GM12878 (cell line): ENCODE measurements around the gene DOCK9. TPM values are rescaled to one million over a fixed set of nuclear protein-coding genes. Genes with fewer than 3 reads are reported as not detected.

Source experiments
- ATAC-seq: fragments of 200-7000 bp; cut with Tn5 transposase; 3 replicates; pipeline ENCODE4 v1.9.1; 2020; ENCODE audit warnings: mild to moderate bottlenecking, moderate library complexity
- BruUV-seq: library from RNA; stranded (reverse); fragments of 400-500 nt; replicated peaks from 2 replicates; lab custom pipeline; 2021; lab: Mats Ljungman, UMichigan
- CTCF ChIA-PET: fragments of 300-600 bp; sonication (Branson Sonifier 250); formaldehyde crosslinking; extraction: SDS; loops from one replicate; lab custom pipeline; 2021; ENCODE audit warnings: inconsistent platforms; lab: Yijun Ruan, JAX
- POLR2A ChIA-PET: fragments of 350-600 bp; formaldehyde crosslinking; extraction: SDS; loops from one replicate; lab custom pipeline; 2021; ENCODE audit warnings: inconsistent platforms; lab: Charles Lee
- RAD21 ChIA-PET: fragments of 300-600 bp; sonication (Branson Sonifier 250); formaldehyde crosslinking; loops from one replicate; lab custom pipeline; 2023; ENCODE audit warnings: antibody characterized with exemption; ENCODE audit not compliant: unreplicated experiment; lab: Charles Lee
- SMC1A ChIA-PET: fragments of 300-600 bp; sonication (Branson Sonifier 250); formaldehyde crosslinking; loops from one replicate; lab custom pipeline; 2023; ENCODE audit not compliant: unreplicated experiment, uncharacterized antibody; lab: Charles Lee
- DNase-seq: peaks from one replicate; pipeline ENCODE4 v3.0.0-alpha.2; 2011; ENCODE audit warnings: low read depth, low spot score
- FAIRE-seq: peaks from 3 replicates; lab custom pipeline; 2011; peaks lifted over from hg19 to GRCh38; lab: Jason Lieb, UNC
- H2AFZ ChIP-seq: 2 replicates; pipeline ENCODE4 v1.6.0; 2011; ENCODE audit warnings: low read depth, low read length, control low read depth; ENCODE audit not compliant: control insufficient read depth
- H3K27ac ChIP-seq: 2 replicates; pipeline ENCODE4 v1.5.1; 2011; ENCODE audit warnings: control low read depth; ENCODE audit not compliant: control insufficient read depth, insufficient read depth
- H3K27me3 ChIP-seq, 2 experiments: replicated peaks in 1 of 2; 2 replicates each; pipeline versions ENCODE4 v1.6.0 to v1.6.1; 2011; ENCODE audit warnings: low read length in 1 of 2; ENCODE audit not compliant: control insufficient read depth in 2 of 2, insufficient read depth in 2 of 2
- H3K36me3 ChIP-seq, 2 experiments: 2 replicates each; pipeline ENCODE4 v1.5.1; 2011; ENCODE audit warnings: low read length in 1 of 2; ENCODE audit not compliant: control insufficient read depth in 2 of 2, insufficient read depth in 2 of 2
- H3K4me1 ChIP-seq: 2 replicates; pipeline ENCODE4 v1.6.1; 2011; ENCODE audit warnings: mild to moderate bottlenecking, low read length, moderate library complexity, mixed read lengths; ENCODE audit not compliant: control insufficient read depth, insufficient read depth
- H3K4me2 ChIP-seq: 2 replicates; pipeline ENCODE4 v1.6.0; 2011; ENCODE audit warnings: control low read depth; ENCODE audit not compliant: control insufficient read depth, insufficient read depth
- H3K4me3 ChIP-seq: fragments of 200-600 bp; sonication (generic); 2 replicates; pipeline ENCODE4 v1.5.1; 2016
- H3K79me2 ChIP-seq: 2 replicates; pipeline ENCODE4 v1.6.0; 2011; ENCODE audit warnings: low read length; ENCODE audit not compliant: control insufficient read depth, insufficient read depth
- H3K9ac ChIP-seq: 2 replicates; pipeline ENCODE4 v1.8.0; 2011; ENCODE audit warnings: low read length, control low read depth, mixed read lengths; ENCODE audit not compliant: control insufficient read depth, insufficient read depth
- H3K9me3 ChIP-seq: replicated peaks from 3 replicates; pipeline ENCODE4 v1.5.1; 2011; ENCODE audit warnings: mild to moderate bottlenecking, low read length; ENCODE audit not compliant: control insufficient read depth, insufficient read depth
- H4K20me1 ChIP-seq: 2 replicates; pipeline ENCODE4 v1.6.0; 2011; ENCODE audit not compliant: control insufficient read depth, insufficient read depth
- CBX5 ChIP-seq: sonication (generic); IDR thresholded peaks from 2 replicates; pipeline ENCODE4 v1.6.1; 2016; ENCODE audit warnings: low read depth, moderate library complexity, mild to moderate bottlenecking, inconsistent platforms
- CHD2 ChIP-seq: IDR thresholded peaks from 2 replicates; pipeline ENCODE4 v1.6.1; 2011; ENCODE audit warnings: low read depth, low read length, improper control_type of control experiment, borderline replicate concordance
- EED ChIP-seq: sonication (generic); IDR thresholded peaks from 2 replicates; pipeline ENCODE4 v1.6.1; 2016; ENCODE audit warnings: antibody characterized with exemption, low read depth
- EGR1 ChIP-seq, 2 experiments: IDR thresholded peaks; 1 replicate in 1 of 2; 2 replicates in 1 of 2; pipeline ENCODE4 v1.6.1; 2011 to 2012; ENCODE audit warnings: low read depth in 2 of 2, low read length in 2 of 2, borderline replicate concordance in 1 of 2, mild to moderate bottlenecking in 1 of 2, moderate library complexity in 1 of 2
- HDAC6 ChIP-seq: fragments of 200-600 bp; sonication (generic); IDR thresholded peaks from one replicate; pipeline ENCODE4 v1.8.0; 2017; ENCODE audit warnings: antibody characterized with exemption; ENCODE audit not compliant: unreplicated experiment
- KLF5 ChIP-seq: fragments of 450-650 bp; IDR thresholded peaks from 2 replicates; pipeline ENCODE4 v1.6.1; 2014; ENCODE audit warnings: mild to moderate bottlenecking; ENCODE audit not compliant: partially characterized antibody
- MTA3 ChIP-seq: IDR thresholded peaks from 2 replicates; pipeline ENCODE4 v1.6.1; 2012; ENCODE audit warnings: low read length, inconsistent platforms, borderline replicate concordance
- NR2C1 ChIP-seq: fragments of 450-650 bp; IDR thresholded peaks from 2 replicates; pipeline ENCODE4 v1.6.1; 2017; ENCODE audit warnings: antibody characterized with exemption, mild to moderate bottlenecking, moderate library complexity
- PAX5 ChIP-seq: IDR thresholded peaks from 2 replicates; pipeline ENCODE4 v1.6.1; 2011; ENCODE audit warnings: low read depth, low read length, borderline replicate concordance
- POLR2AphosphoS2 ChIP-seq: IDR thresholded peaks from 2 replicates; pipeline ENCODE4 v1.6.1; 2011; ENCODE audit warnings: low read depth, mild to moderate bottlenecking, low read length, improper control_type of control experiment, moderate library complexity
- RAD21 ChIP-seq: IDR thresholded peaks from 2 replicates; pipeline ENCODE4 v1.6.1; 2011; ENCODE audit warnings: mild to moderate bottlenecking, low read depth, low read length, moderate library complexity; ENCODE audit not compliant: insufficient read depth
- RFX5 ChIP-seq: IDR thresholded peaks from 2 replicates; pipeline ENCODE4 v1.6.1; 2011; ENCODE audit warnings: low read depth, low read length, improper control_type of control experiment
- TBL1XR1 ChIP-seq: IDR thresholded peaks from 2 replicates; pipeline ENCODE4 v1.6.1; 2012; ENCODE audit warnings: low read depth, low read length, improper control_type of control experiment
- YBX1 ChIP-seq: fragments of 450-650 bp; IDR thresholded peaks from 2 replicates; pipeline ENCODE4 v1.6.1; 2016; ENCODE audit warnings: antibody characterized with exemption
- ZBED1 ChIP-seq: IDR thresholded peaks from 2 replicates; pipeline ENCODE4 v1.6.1; 2016; ENCODE audit warnings: borderline replicate concordance
- ZNF24 ChIP-seq: fragments of 450-650 bp; IDR thresholded peaks from 2 replicates; pipeline ENCODE4 v1.6.1; 2017; ENCODE audit warnings: antibody characterized with exemption, mild to moderate bottlenecking
- WGBS: methylation state at CpG from one replicate; pipeline ENCODE4 v1.1.6; 2016; ENCODE audit warnings: low lambda C conversion rate; ENCODE audit not compliant: insufficient replicate concordance, insufficient coverage; ENCODE audit errors: missing lambda C conversion rate; 5-methylcytosine and 5-hydroxymethylcytosine counted together
- in situ Hi-C: fragments of 300-500 bp; cut with MboI; formaldehyde crosslinking; loops from 9 replicates; pipeline ENCODE4 v1.14.3; 2018; ENCODE audit warnings: mixed read lengths
- intact Hi-C: fragments of 100-400 bp; cut with micrococcal nuclease; formaldehyde crosslinking; loops from one replicate; pipeline ENCODE4 v1.14.2; 2022; ENCODE audit not compliant: unreplicated experiment
- polyA plus RNA-seq, 11 experiments: library from polyadenylated mRNA; depleted of rRNA in 4 of 11; unstranded in 6 of 11; stranded (reverse) in 5 of 11; fragments of >200 nt; fragmentation: Nextera tagmentation in 4 of 11; fragmentation: Illumina TruSeq in 1 of 11; extraction: Ambion mirVana in 4 of 11; extraction: Trizol in 1 of 11; gene quantifications; 1 replicate in 1 of 11; 2 replicates in 10 of 11; pipeline versions ENCODE4 v1.2.1 to v1.2.3, GENCODE V29; 2011 to 2016; ENCODE audit warnings: inconsistent platforms in 2 of 11, missing spikeins in 2 of 11, low read depth in 1 of 11
- total RNA-seq, 4 experiments: library from RNA; depleted of rRNA in 3 of 4; stranded (reverse); fragments of >200 nt in 3 of 4; fragmentation: Illumina TruSeq in 1 of 4; extraction: Trizol in 1 of 4; gene quantifications; 2 replicates each; pipeline versions ENCODE4 v1.2.1 to v1.2.3, GENCODE V29; 2013 to 2021
- TF ChIP-seq, protein P1 (sequence below): IDR thresholded peaks from 2 replicates; pipeline ENCODE4 v1.6.1; 2011; ENCODE audit warnings: low read depth, mild to moderate bottlenecking, low read length, moderate library complexity, borderline replicate concordance; ENCODE audit errors: extremely low read depth

The DOCK9 gene
- total and polyA plus RNA-seq, 10 of the 15 experiments (the other 5 are each of a cell fraction or from before 2014, with no cell fraction given): 0.09 to 2.9 (median 0.74) TPM

- Histone ChIP-seq H3K4me1 (no peaks in the 10 kb centered on the region), H2AFZ (no peak overlapping the region), H3K79me2 (no peaks in the 10 kb centered on the region), H3K4me3 (no peak overlapping the region), H3K9ac (no peak overlapping the region), H3K27ac (no peak overlapping the region), H3K27me3 (no peaks in the 10 kb centered on the region), H3K4me2 (no peak overlapping the region), H4K20me1 (no peaks in the 10 kb centered on the region; the same call in 1 of the 2 replicates), H3K36me3 (no peaks in the 10 kb centered on the region), H3K9me3 (no peaks in the 10 kb centered on the region)
- in situ Hi-C loops (no loop called here), intact Hi-C loops (no loop called here)
- no TSS peak for BruUV-seq
- CTCF ChIA-PET: interaction anchor here (0.6 to 2.0 kb wide), 2 partner anchors 24 to 105 kb away, joined by 3 to 6 read pairs; no protein-coding TSS in a partner anchor
- RAD21 ChIA-PET: no interaction called here
- FAIRE-seq: no peak
- WGBS: 81% methylated on average over 6 of the region's 6 CpGs
- no peak for TF ChIP-seq CBX5
- TF ChIP-seq TBL1XR1: no peak
- no peak for TF ChIP-seq POLR2AphosphoS2
- no peak for TF ChIP-seq EED
- TF ChIP-seq EGR1 (IDR thresholded peaks at IDR 0.05; ENCODE audit: borderline replicate concordance in 1 of 2, low read depth in 2 of 2, low read length in 2 of 2): no peak
- TF ChIP-seq HDAC6: no peak
- TF ChIP-seq, protein P1, sequence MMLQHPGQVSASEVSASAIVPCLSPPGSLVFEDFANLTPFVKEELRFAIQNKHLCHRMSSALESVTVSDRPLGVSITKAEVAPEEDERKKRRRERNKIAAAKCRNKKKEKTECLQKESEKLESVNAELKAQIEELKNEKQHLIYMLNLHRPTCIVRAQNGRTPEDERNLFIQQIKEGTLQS: no peak
- no peak for TF ChIP-seq RAD21
- TF ChIP-seq ZNF24: no peak
- TF ChIP-seq CHD2: no peak
- no peak for TF ChIP-seq ZBED1
- TF ChIP-seq NR2C1: no peak
- no peak for TF ChIP-seq KLF5
- TF ChIP-seq RFX5: no peak
- TF ChIP-seq MTA3: no peak
- TF ChIP-seq YBX1: no peak
- no peak for TF ChIP-seq PAX5
- ATAC-seq: no peak
- POLR2A ChIA-PET: no interaction called here
- SMC1A ChIA-PET: no interaction called here
- no peak for DNase-seq
Measured at GRCh38 chr13:98819382-98820010, 158.4 kb downstream of the DOCK9 start.
